Fibroblast of lung (primary cell): ENCODE results near the gene RPE.

Experiments used
- EZH2 ChIP-seq: IDR thresholded peaks from 2 replicates; pipeline ENCODE4 v1.5.1; 2012; ENCODE audit warnings: low read length, control low read depth, mild to moderate bottlenecking; ENCODE audit errors: missing control alignments
- TF ChIP-seq, protein P1 (sequence below), 2 donors: IDR thresholded peaks in 1 of 2; conservative IDR thresholded peaks in 1 of 2; 1 replicate in 1 of 2; 2 replicates in 1 of 2; pipeline ENCODE4 v1.5.1; 2011 to 2012; ENCODE audit warnings: low read length in 2 of 2, control low read depth in 1 of 2, inconsistent platforms in 1 of 2, low read depth in 1 of 2, mild to moderate bottlenecking in 1 of 2

DNA sequence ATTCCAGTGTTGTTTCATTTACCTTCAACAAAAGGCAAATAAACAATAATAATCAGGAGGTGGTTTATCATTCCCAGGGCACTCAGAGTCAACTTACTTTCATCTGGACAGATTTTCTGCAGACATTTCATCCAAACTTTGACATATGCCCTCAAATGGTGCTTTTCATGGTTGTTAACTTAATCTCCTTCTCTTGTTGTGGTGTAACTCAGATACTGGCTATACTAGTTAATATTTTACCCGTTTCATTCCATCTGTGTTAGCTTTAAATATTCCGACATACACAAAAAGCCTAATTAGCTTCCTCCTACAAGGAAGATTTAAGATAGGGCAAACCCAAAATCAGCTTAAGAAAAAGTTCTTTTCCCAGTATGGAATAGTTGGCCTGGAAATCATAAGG lies 44.4 kb upstream of the RPE start:
- TF ChIP-seq, protein P1, sequence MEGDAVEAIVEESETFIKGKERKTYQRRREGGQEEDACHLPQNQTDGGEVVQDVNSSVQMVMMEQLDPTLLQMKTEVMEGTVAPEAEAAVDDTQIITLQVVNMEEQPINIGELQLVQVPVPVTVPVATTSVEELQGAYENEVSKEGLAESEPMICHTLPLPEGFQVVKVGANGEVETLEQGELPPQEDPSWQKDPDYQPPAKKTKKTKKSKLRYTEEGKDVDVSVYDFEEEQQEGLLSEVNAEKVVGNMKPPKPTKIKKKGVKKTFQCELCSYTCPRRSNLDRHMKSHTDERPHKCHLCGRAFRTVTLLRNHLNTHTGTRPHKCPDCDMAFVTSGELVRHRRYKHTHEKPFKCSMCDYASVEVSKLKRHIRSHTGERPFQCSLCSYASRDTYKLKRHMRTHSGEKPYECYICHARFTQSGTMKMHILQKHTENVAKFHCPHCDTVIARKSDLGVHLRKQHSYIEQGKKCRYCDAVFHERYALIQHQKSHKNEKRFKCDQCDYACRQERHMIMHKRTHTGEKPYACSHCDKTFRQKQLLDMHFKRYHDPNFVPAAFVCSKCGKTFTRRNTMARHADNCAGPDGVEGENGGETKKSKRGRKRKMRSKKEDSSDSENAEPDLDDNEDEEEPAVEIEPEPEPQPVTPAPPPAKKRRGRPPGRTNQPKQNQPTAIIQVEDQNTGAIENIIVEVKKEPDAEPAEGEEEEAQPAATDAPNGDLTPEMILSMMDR (conservative IDR thresholded peaks at IDR 0.05 in 1 of 2, IDR thresholded peaks at IDR 0.05 in 1 of 2; ENCODE audit: low read depth in 1 of 2, low read length in 2 of 2) = no peak
- no peak for TF ChIP-seq EZH2
